H1 (cell line): ENCODE data around the gene MED17. TPM values are rescaled to one million over a fixed set of nuclear protein-coding genes. Genes with fewer than 3 reads are reported as not detected.

Source experiments
- CTCF ChIA-PET: fragments of 300-600 bp; sonication (Branson Sonifier 250); formaldehyde crosslinking; loops from one replicate; lab custom pipeline; 2021; ENCODE audit not compliant: partially characterized antibody; lab: Charles Lee
- POLR2A ChIA-PET: fragments of 300-600 bp; sonication (Branson Sonifier 250); formaldehyde crosslinking; loops from one replicate; lab custom pipeline; 2021; ENCODE audit warnings: inconsistent platforms; ENCODE audit not compliant: partially characterized antibody; lab: Charles Lee
- DNase-seq, 2 experiments: peaks; one replicate each; pipeline versions ENCODE4 v3.0.0 to v3.0.0-alpha.2; 2010 to 2022; ENCODE audit warnings: low spot score in 2 of 2, low read depth in 1 of 2, mixed read lengths in 1 of 2
- FAIRE-seq: peaks from 2 replicates; lab custom pipeline; 2011; peaks lifted over from hg19 to GRCh38; lab: Jason Lieb, UNC
- H2AFZ ChIP-seq: 2 replicates; pipeline ENCODE4 v1.8.1; 2012; ENCODE audit warnings: low read length, inconsistent platforms
- H2AK5ac ChIP-seq: 2 replicates; pipeline ENCODE4 v1.6.1; 2013; ENCODE audit warnings: low read depth, low read length
- H2BK120ac ChIP-seq: replicated peaks from 2 replicates; pipeline ENCODE3; 2013; ENCODE audit warnings: low read depth, low read length, inconsistent platforms
- H2BK12ac ChIP-seq: 2 replicates; pipeline ENCODE4 v1.6.1; 2013; ENCODE audit warnings: low read depth, low read length
- H2BK15ac ChIP-seq: 2 replicates; pipeline ENCODE4 v1.6.1; 2013; ENCODE audit warnings: low read length
- H2BK20ac ChIP-seq: 2 replicates; pipeline ENCODE4 v1.6.1; 2013; ENCODE audit warnings: low read length
- H2BK5ac ChIP-seq: 2 replicates; pipeline ENCODE4 v1.6.1; 2013; ENCODE audit warnings: low read depth, low read length
- H3K14ac ChIP-seq: 2 replicates; pipeline ENCODE4 v1.6.1; 2013; ENCODE audit warnings: inconsistent platforms; ENCODE audit not compliant: insufficient read length
- H3K18ac ChIP-seq: 2 replicates; pipeline ENCODE4 v1.6.1; 2013; ENCODE audit warnings: low read length; ENCODE audit errors: extremely low read depth
- H3K23ac ChIP-seq: 2 replicates; pipeline ENCODE4 v1.6.1; 2013; ENCODE audit warnings: inconsistent platforms; ENCODE audit not compliant: insufficient read length
- H3K23me2 ChIP-seq: 2 replicates; pipeline ENCODE4 v1.6.1; 2013; ENCODE audit warnings: low read depth, low read length
- H3K27ac ChIP-seq: 2 replicates; pipeline ENCODE4 v1.6.1; 2011; ENCODE audit warnings: low read depth, low read length, inconsistent platforms
- H3K27me3 ChIP-seq, 4 experiments: replicated peaks in 1 of 4; 1 replicate in 1 of 4; 2 replicates in 3 of 4; pipeline versions ENCODE4 v1.6.1 to v1.8.1; 2011 to 2013; ENCODE audit warnings: low read length in 3 of 4, mild to moderate bottlenecking in 3 of 4, inconsistent platforms in 2 of 4, mixed read lengths in 2 of 4, moderate library complexity in 1 of 4; ENCODE audit not compliant: control insufficient read depth in 3 of 4, insufficient read depth in 3 of 4; ENCODE audit errors: extremely low read depth in 1 of 4
- H3K36me3 ChIP-seq, 4 experiments: 2 replicates each; pipeline versions ENCODE4 v1.6.1 to v1.8.1; 2011 to 2013; ENCODE audit warnings: mild to moderate bottlenecking in 4 of 4, low read length in 3 of 4, moderate library complexity in 2 of 4, control low read depth in 1 of 4, inconsistent platforms in 1 of 4; ENCODE audit not compliant: insufficient read depth in 4 of 4, control insufficient read depth in 2 of 4
- H3K4ac ChIP-seq: replicated peaks from 2 replicates; pipeline ENCODE3; 2013; ENCODE audit warnings: low read length, low read depth, mixed read lengths, inconsistent platforms; ENCODE audit not compliant: insufficient read length
- H3K4me1 ChIP-seq, 4 experiments: replicated peaks in 1 of 4; 1 replicate in 1 of 4; 2 replicates in 3 of 4; pipeline versions ENCODE4 v1.6.1 to v1.8.1; 2011 to 2013; ENCODE audit warnings: low read length in 3 of 4, inconsistent platforms in 2 of 4, mixed read lengths in 1 of 4; ENCODE audit not compliant: insufficient read depth in 4 of 4, control insufficient read depth in 3 of 4
- H3K4me2 ChIP-seq, 2 experiments: 2 replicates each; pipeline versions ENCODE4 v1.6.1 to v1.8.1; 2011 to 2013; ENCODE audit warnings: low read depth in 2 of 2, low read length in 2 of 2, control low read depth in 1 of 2, inconsistent platforms in 1 of 2, mild to moderate bottlenecking in 1 of 2; ENCODE audit not compliant: insufficient read depth in 1 of 2
- H3K4me3 ChIP-seq, 4 experiments: fragments of 200-600, 300-600 bp in 1 of 4; sonication (generic), shearing (Covaris generic), sonication (Bioruptor Twin) in 1 of 4; 2 replicates each; pipeline versions ENCODE4 v1.5.1 to v1.8.1; 2011 to 2016; ENCODE audit warnings: low read length in 4 of 4, low read depth in 3 of 4, control low read depth in 2 of 4, inconsistent platforms in 2 of 4, mild to moderate bottlenecking in 2 of 4, mixed read lengths in 1 of 4, moderate library complexity in 1 of 4; ENCODE audit not compliant: insufficient read depth in 2 of 4; ENCODE audit errors: extremely low read depth in 1 of 4
- H3K56ac ChIP-seq: replicated peaks from 2 replicates; pipeline ENCODE3; 2013; ENCODE audit warnings: low read depth, mild to moderate bottlenecking, mixed read lengths, low read length, inconsistent platforms; ENCODE audit not compliant: insufficient read length
- H3K79me1 ChIP-seq: 2 replicates; pipeline ENCODE4 v1.6.1; 2013; ENCODE audit warnings: low read depth, low read length, control low read depth
- H3K79me2 ChIP-seq, 2 experiments: 2 replicates each; pipeline versions ENCODE4 v1.6.1 to v1.8.1; 2012 to 2013; ENCODE audit warnings: low read length in 2 of 2, mild to moderate bottlenecking in 2 of 2, inconsistent platforms in 1 of 2; ENCODE audit not compliant: insufficient read depth in 2 of 2, control insufficient read depth in 1 of 2
- H3K9ac ChIP-seq, 4 experiments: replicated peaks in 1 of 4; 1 replicate in 1 of 4; 2 replicates in 3 of 4; pipeline versions ENCODE4 v1.6.1 to v1.8.1; 2011 to 2013; ENCODE audit warnings: low read depth in 3 of 4, low read length in 3 of 4, control low read depth in 2 of 4, mild to moderate bottlenecking in 2 of 4, moderate library complexity in 2 of 4, inconsistent platforms in 1 of 4; ENCODE audit errors: extremely low read depth in 1 of 4
- H3K9me3 ChIP-seq, 2 experiments: 2 replicates each; pipeline versions ENCODE4 v1.6.1 to v1.8.1; 2012 to 2013; ENCODE audit warnings: mild to moderate bottlenecking in 2 of 2, moderate library complexity in 2 of 2, control low read depth in 1 of 2, inconsistent platforms in 1 of 2, low read depth in 1 of 2, low read length in 1 of 2, mixed read lengths in 1 of 2; ENCODE audit not compliant: insufficient read depth in 2 of 2
- H4K20me1 ChIP-seq, 2 experiments: replicated peaks in 1 of 2; 2 replicates each; pipeline versions ENCODE3 to v1.8.1; 2011 to 2013; ENCODE audit warnings: inconsistent platforms in 2 of 2, low read length in 2 of 2, mild to moderate bottlenecking in 1 of 2; ENCODE audit not compliant: insufficient read depth in 2 of 2, control insufficient read depth in 1 of 2
- H4K5ac ChIP-seq: 2 replicates; pipeline ENCODE4 v1.6.1; 2013; ENCODE audit warnings: low read length, low read depth, mixed read lengths, inconsistent platforms; ENCODE audit not compliant: insufficient read length
- H4K8ac ChIP-seq: 2 replicates; pipeline ENCODE4 v1.8.0; 2013; ENCODE audit warnings: mild to moderate bottlenecking, moderate library complexity, low read length, inconsistent platforms; ENCODE audit not compliant: insufficient read depth; ENCODE audit errors: extremely low read depth
- H4K91ac ChIP-seq: replicated peaks from 2 replicates; pipeline ENCODE3; 2013; ENCODE audit warnings: low read length, mixed read lengths, inconsistent platforms; ENCODE audit not compliant: insufficient read length
- EGR1 ChIP-seq: IDR thresholded peaks from 2 replicates; pipeline ENCODE4 v1.6.1; 2011; ENCODE audit warnings: low read depth, low read length, borderline replicate concordance
- EZH2 ChIP-seq: fragments of 200-600 bp; sonication (generic); IDR thresholded peaks from 2 replicates; pipeline ENCODE4 v1.7.1; 2012; ENCODE audit warnings: low read depth, mild to moderate bottlenecking, moderate library complexity, low read length, inconsistent platforms; ENCODE audit not compliant: severe bottlenecking
- TAF7 ChIP-seq: optimal IDR thresholded peaks from 2 replicates; pipeline ENCODE3; 2011; ENCODE audit warnings: low read depth, mild to moderate bottlenecking, inconsistent platforms, low read length, moderate library complexity, borderline replicate concordance
- TCF12 ChIP-seq: IDR thresholded peaks from 2 replicates; pipeline ENCODE4 v1.6.1; 2011; ENCODE audit warnings: low read depth, mild to moderate bottlenecking, low read length
- WGBS, 2 experiments: shearing (Covaris generic) in 1 of 2; methylation state at CpG; one replicate each; pipeline versions ENCODE4 v1.1.6 to v1.1.7; 2013 to 2015; ENCODE audit warnings: low lambda C conversion rate in 2 of 2, mixed read lengths in 2 of 2, inconsistent platforms in 1 of 2, low coverage in 1 of 2, missing lambda C conversion rate in 1 of 2; ENCODE audit not compliant: insufficient replicate concordance in 2 of 2, insufficient coverage in 1 of 2, insufficient read length in 1 of 2; ENCODE audit errors: extremely low coverage in 1 of 2, missing lambda C conversion rate in 1 of 2; 5-methylcytosine and 5-hydroxymethylcytosine counted together
- polyA plus RNA-seq, 7 experiments: library from polyadenylated mRNA; depleted of rRNA in 3 of 7; stranded (reverse) in 5 of 7; unstranded in 2 of 7; fragments of >200 nt in 5 of 7; fragments of 200-250 nt in 2 of 7; gene quantifications; 1 replicate in 5 of 7; 2 replicates in 1 of 7; 4 replicates in 1 of 7; pipeline versions ENCODE4 v1.2.1 to v1.2.3, GENCODE V29; 2011 to 2013; ENCODE audit warnings: missing spikeins in 2 of 7, mixed read lengths in 2 of 7
- total RNA-seq: library from RNA; stranded (reverse); fragmentation: NEBNext Ultra II Directional; extraction: Animal tissue kit (Norgen Biotek cat#: 25700); gene quantifications from 2 replicates; pipeline ENCODE4 v1.2.1, GENCODE V29; 2021

Gene MED17
- total and polyA plus RNA-seq, 2 of the 8 experiments (the other 6 are each of a cell fraction or from before 2014, with no cell fraction given), result 8.8 to 33.7 TPM

GRCh38 chr11:93804879-93805278 is 20.8 kb downstream of the MED17 start:
- Histone ChIP-seq H3K4me3 (no peak overlapping the region), H3K23ac (no peak overlapping the region), H2AK5ac (no peak overlapping the region), H3K4me2 (no peak overlapping the region), H4K91ac (no peak overlapping the region), H3K18ac (no peak overlapping the region), H4K8ac (no peak overlapping the region), H2BK15ac (no peak overlapping the region), H3K79me1 (no peaks in the 10 kb centered on the region; the same call in 1 of the 2 replicates), H2AFZ (no peak overlapping the region), H3K14ac (no peak overlapping the region), H3K27me3 (no peaks in the 10 kb centered on the region), H3K23me2 (no peaks in the 10 kb centered on the region), H3K9ac (no peak overlapping the region), H2BK5ac (no peak overlapping the region), H2BK20ac (no peak overlapping the region), H3K9me3 (no peaks in the 10 kb centered on the region), H3K4ac (no peak overlapping the region), H3K79me2 (no peaks in the 10 kb centered on the region), H3K56ac (no peak overlapping the region), H2BK120ac (no peak overlapping the region), H4K5ac (no peak overlapping the region), H3K27ac (no peak overlapping the region), H3K36me3 (peaks cover 19 to 87% (median 52%) of the 10 kb centered on the region in 4 experiments), H3K4me1 (no peaks in the 10 kb centered on the region), H4K20me1 (peaks cover 2 to 3% of the 10 kb centered on the region in 2 experiments), H2BK12ac (no peak overlapping the region)
- FAIRE-seq (no peak), DNase-seq (no peak)
- ChIA-PET POLR2A (interaction anchor here (0.9 to 1.4 kb wide), 2 partner anchors 12 to 21 kb away, joined by 3 to 4 read pairs; partner anchors contain the start of gene MED17), CTCF (no interaction called here)
- TF ChIP-seq EZH2 (no peak), EGR1 (no peak), TCF12 (no peak), TAF7 (no peak)
- WGBS, 2 experiments, result 95% methylated on average over 2 of the region's 2 CpGs; no CpG with 5 or more reads in 1 of the 2 experiments
